GM19463 (cell line): ENCODE measurements around the gene MCIDAS.

ENCODE experiments used
- ATAC-seq: cut with Tn5 transposase; IDR thresholded peaks from one replicate; pipeline ENCODE4 v1.9.1; 2021; ENCODE audit warnings: mild to moderate bottlenecking, moderate library complexity; ENCODE audit not compliant: unreplicated experiment

The MCIDAS gene

GRCh38 chr5:55226934-55227663 lies at the start of gene MCIDAS:
Gene MCIDAS (minus strand): TSS chr5:55227315. CDS start chr5:55227138, 177 bp downstream.
- peak; percentile 56 for ATAC-seq

GRCh38 chr5:55276771-55277170 lies 49.7 kb upstream of the MCIDAS start:
- no peak for ATAC-seq

GRCh38 chr5:55258339-55258738 lies 31.2 kb upstream of the MCIDAS start:
- ATAC-seq = no peak

- ATAC-seq = no peak
Measured at GRCh38 chr5:55254802-55255201, 27.7 kb upstream of the MCIDAS start.

GRCh38 chr5:55250064-55250463 lies 22.9 kb upstream of the MCIDAS start:
- no peak for ATAC-seq

- no peak for ATAC-seq
Measured at GRCh38 chr5:55241746-55242145, 14.6 kb upstream of the MCIDAS start.

GRCh38 chr5:55236800-55237199 lies 9.7 kb upstream of the MCIDAS start:
- ATAC-seq = no peak

GRCh38 chr5:55234121-55234700 lies 7.1 kb upstream of the MCIDAS start:
- ATAC-seq = no peak

GRCh38 chr5:55232985-55233928 lies 6.1 kb upstream of the MCIDAS start, which contains the start of gene CCNO:
Gene CCNO (minus strand): TSS chr5:55233608. CDS start chr5:55233523, 85 bp downstream.
- ATAC-seq = peak; percentile 69

GRCh38 chr5:55232271-55232984 lies 5.3 kb upstream of the MCIDAS start:
- peak; percentile 10 for ATAC-seq

- no peak for ATAC-seq
Measured at GRCh38 chr5:55231919-55232270, 4.8 kb upstream of the MCIDAS start.

- ATAC-seq = no peak
Measured at GRCh38 chr5:55231029-55231918, 4.2 kb upstream of the MCIDAS start.

- no peak for ATAC-seq
Measured at GRCh38 chr5:55230086-55230629, 3.0 kb upstream of the MCIDAS start.

- ATAC-seq = no peak
Measured at GRCh38 chr5:55227664-55228430, 732 bp upstream of the MCIDAS start.

GRCh38 chr5:55226027-55226933 lies 835 bp downstream of the MCIDAS start:
- ATAC-seq = peak; percentile 50

GRCh38 chr5:55225346-55225745 lies 1.8 kb downstream of the MCIDAS start:
- ATAC-seq = no peak

- no peak for ATAC-seq
Measured at GRCh38 chr5:55223812-55224240, 3.3 kb downstream of the MCIDAS start.
